Measurements from ENCODE around the gene SLC25A11. TPM values are rescaled to one million over a fixed set of nuclear protein-coding genes. Genes with fewer than 3 reads are reported as not detected.

SLC25A11 gene
- total RNA-seq, 1 donor from 2014 or later, result 46.8 TPM

DNA sequence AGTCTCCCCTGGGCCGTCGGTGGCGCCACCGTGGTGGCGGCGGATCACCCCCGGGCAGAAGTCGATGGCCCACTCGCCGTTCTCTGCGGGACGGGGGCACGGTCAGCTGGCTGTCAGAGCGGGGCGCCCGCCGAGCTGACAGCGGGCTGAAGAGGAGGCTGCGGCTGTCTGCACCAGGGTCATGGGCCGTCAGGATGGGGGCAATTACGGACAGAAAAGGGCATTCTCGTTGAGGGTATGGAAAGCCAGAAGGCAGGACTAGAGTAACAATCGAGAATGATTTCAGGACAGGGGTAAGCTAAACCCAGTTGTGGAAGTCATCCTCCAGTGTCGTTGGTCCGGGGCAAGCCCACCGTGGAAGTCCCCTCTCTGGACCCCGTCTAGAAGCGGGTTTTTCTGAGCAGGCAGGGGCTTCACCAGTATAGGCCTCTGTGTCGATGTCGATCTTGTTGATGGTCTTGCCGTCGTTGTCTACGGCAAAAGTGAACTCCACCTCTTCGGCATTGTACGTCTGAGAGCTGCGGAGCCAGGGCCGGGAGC lies 38.7 kb downstream of the SLC25A11 start:
- Mint-ChIP-seq H3K9me3 (ENCODE audit: low read depth) (no peaks in the 10 kb centered on the region), H3K36me3 (ENCODE audit: insufficient read depth) (peaks cover 2% of the 10 kb centered on the region), H3K4me1 (ENCODE audit: low read depth) (peaks cover 8% of the 10 kb centered on the region), H3K27ac (no peak overlapping the region), H3K27me3 (peaks cover 26% of the 10 kb centered on the region), H3K4me3 (ENCODE audit: low read depth) (no peak overlapping the region)
- TF ChIP-seq, protein P1, sequence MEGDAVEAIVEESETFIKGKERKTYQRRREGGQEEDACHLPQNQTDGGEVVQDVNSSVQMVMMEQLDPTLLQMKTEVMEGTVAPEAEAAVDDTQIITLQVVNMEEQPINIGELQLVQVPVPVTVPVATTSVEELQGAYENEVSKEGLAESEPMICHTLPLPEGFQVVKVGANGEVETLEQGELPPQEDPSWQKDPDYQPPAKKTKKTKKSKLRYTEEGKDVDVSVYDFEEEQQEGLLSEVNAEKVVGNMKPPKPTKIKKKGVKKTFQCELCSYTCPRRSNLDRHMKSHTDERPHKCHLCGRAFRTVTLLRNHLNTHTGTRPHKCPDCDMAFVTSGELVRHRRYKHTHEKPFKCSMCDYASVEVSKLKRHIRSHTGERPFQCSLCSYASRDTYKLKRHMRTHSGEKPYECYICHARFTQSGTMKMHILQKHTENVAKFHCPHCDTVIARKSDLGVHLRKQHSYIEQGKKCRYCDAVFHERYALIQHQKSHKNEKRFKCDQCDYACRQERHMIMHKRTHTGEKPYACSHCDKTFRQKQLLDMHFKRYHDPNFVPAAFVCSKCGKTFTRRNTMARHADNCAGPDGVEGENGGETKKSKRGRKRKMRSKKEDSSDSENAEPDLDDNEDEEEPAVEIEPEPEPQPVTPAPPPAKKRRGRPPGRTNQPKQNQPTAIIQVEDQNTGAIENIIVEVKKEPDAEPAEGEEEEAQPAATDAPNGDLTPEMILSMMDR (IDR thresholded peaks at IDR 0.05; ENCODE audit: unreplicated experiment), result no peak
- no peak for DNase-seq (ENCODE audit: low spot score, unreplicated experiment)

DNA sequence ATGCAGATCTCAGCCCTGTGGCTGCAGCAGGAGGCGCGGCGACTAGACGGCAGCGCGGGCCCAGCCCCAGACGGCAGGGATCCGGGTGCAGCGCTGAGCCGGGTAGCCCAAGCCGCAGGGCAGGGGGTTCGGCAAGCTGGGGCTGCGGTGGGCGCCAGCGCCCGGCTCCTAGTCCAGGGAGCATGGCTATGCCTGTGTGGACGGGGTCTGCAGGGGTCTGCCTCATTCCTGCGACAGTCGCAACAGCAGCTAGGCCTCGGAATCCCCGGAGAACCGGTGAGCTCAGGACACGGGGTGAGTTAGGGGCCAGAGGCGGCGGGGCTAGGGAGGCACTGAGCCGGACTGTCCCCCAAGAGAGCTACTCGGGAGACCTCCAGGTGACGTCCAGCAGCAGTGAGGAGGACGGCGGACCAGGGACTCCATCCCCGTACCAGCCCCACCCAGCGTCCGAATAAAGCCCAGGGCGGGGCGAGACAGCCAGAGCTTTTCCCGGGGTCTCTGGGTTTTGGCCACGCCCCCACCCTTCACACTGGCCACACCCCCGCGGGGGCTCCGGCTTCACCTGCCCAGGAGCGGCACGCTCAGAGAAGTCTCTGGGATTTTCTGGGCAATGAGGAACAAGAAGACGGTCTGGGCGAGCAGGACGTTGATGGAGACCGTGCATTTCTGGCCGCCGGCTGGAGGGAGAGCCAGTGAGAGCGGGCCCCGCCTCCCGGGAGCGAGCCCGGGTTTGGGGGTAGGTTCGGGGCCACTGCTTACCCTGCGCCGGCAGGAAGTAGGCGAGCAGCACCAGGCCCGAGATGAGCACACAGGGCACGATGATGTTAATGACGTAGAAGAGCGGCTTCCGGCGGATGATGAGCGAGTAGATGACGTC lies 39.4 kb downstream of the SLC25A11 start:
- H3K27me3 Mint-ChIP-seq, result peaks cover 23% of the 10 kb centered on the region
- TF ChIP-seq, protein P1 (IDR thresholded peaks at IDR 0.05; ENCODE audit: unreplicated experiment), result no peak
- H3K4me3 Mint-ChIP-seq (ENCODE audit: low read depth), result no peak overlapping the region
- no peak overlapping the region for H3K27ac Mint-ChIP-seq
- H3K9me3 Mint-ChIP-seq (ENCODE audit: low read depth), result no peaks in the 10 kb centered on the region
- no peak for DNase-seq (ENCODE audit: low spot score, unreplicated experiment)
- H3K36me3 Mint-ChIP-seq (ENCODE audit: insufficient read depth), result peaks cover 6% of the 10 kb centered on the region
- H3K4me1 Mint-ChIP-seq (ENCODE audit: low read depth), result peaks cover 8% of the 10 kb centered on the region

GRCh38 chr17:4899341-4900230 lies 40.3 kb downstream of the SLC25A11 start, which contains the start of gene C17orf107:
Gene C17orf107, plus strand, starts transcription at chr17:4899536. Its CDS starts 227 bp downstream, at chr17:4899763.
- no peaks in the 10 kb centered on the region for H3K9me3 Mint-ChIP-seq (ENCODE audit: low read depth)
- H3K27ac Mint-ChIP-seq, result peak within 1 kb of the TSS; percentile 81
- H3K27me3 Mint-ChIP-seq, result peaks cover 19% of the 10 kb centered on the region
- peaks cover 5% of the 10 kb centered on the region for H3K4me1 Mint-ChIP-seq (ENCODE audit: low read depth)
- TF ChIP-seq, protein P1 (IDR thresholded peaks at IDR 0.05; ENCODE audit: unreplicated experiment), result no peak
- peak within 1 kb of the TSS; percentile 70 for H3K4me3 Mint-ChIP-seq (ENCODE audit: low read depth)
- DNase-seq (ENCODE audit: low spot score, unreplicated experiment), result peak; percentile 51
- H3K36me3 Mint-ChIP-seq (ENCODE audit: insufficient read depth), result peaks cover 6% of the 10 kb centered on the region

GRCh38 chr17:4898927-4899326 lies 40.9 kb downstream of the SLC25A11 start:
- H3K9me3 Mint-ChIP-seq (ENCODE audit: low read depth), result no peaks in the 10 kb centered on the region
- no peak overlapping the region for H3K27ac Mint-ChIP-seq
- H3K4me1 Mint-ChIP-seq (ENCODE audit: low read depth), result peaks cover 4% of the 10 kb centered on the region
- H3K36me3 Mint-ChIP-seq (ENCODE audit: insufficient read depth), result peaks cover 6% of the 10 kb centered on the region
- TF ChIP-seq, protein P1 (IDR thresholded peaks at IDR 0.05; ENCODE audit: unreplicated experiment), result no peak
- peak overlapping the region; percentile 56 for H3K4me3 Mint-ChIP-seq (ENCODE audit: low read depth)
- H3K27me3 Mint-ChIP-seq, result peaks cover 19% of the 10 kb centered on the region
- no peak for DNase-seq (ENCODE audit: low spot score, unreplicated experiment)

DNA sequence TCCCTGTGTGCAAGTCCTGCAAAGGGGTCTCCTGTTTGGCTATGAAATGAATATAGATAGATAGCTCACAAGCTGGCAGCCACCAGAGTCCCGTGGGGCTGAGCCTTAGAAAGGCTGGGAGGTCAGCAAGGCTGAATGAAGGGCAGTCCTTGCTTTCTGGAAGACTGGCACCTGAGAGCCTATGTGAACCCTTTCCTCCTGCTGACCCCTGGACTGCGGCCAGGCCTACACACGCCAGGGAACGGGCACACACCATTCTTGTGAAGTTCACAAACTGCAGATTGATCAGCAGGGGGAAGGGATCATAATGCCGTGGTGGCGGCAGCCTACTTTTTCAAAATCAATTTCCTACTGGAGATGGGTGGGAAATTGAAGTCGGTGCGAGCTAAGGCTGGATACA lies 41.5 kb downstream of the SLC25A11 start:
- TF ChIP-seq, protein P1 (IDR thresholded peaks at IDR 0.05; ENCODE audit: unreplicated experiment), result no peak

More for the DNA sequence above, 41.5 kb downstream of the SLC25A11 start:
- peaks cover 1% of the 10 kb centered on the region for H3K4me1 Mint-ChIP-seq (ENCODE audit: low read depth)
- DNase-seq (ENCODE audit: low spot score, unreplicated experiment), result no peak
- H3K27ac Mint-ChIP-seq, result peak overlapping the region; percentile 45
- peaks cover 18% of the 10 kb centered on the region for H3K27me3 Mint-ChIP-seq
- H3K36me3 Mint-ChIP-seq (ENCODE audit: insufficient read depth), result peaks cover 6% of the 10 kb centered on the region
- H3K9me3 Mint-ChIP-seq (ENCODE audit: low read depth), result no peaks in the 10 kb centered on the region
- H3K4me3 Mint-ChIP-seq (ENCODE audit: low read depth), result peak overlapping the region; percentile 56

All from progenitor cell of endocrine pancreas (in vitro differentiated cells).